ENCODE data around the gene ATP1B1.

DNA sequence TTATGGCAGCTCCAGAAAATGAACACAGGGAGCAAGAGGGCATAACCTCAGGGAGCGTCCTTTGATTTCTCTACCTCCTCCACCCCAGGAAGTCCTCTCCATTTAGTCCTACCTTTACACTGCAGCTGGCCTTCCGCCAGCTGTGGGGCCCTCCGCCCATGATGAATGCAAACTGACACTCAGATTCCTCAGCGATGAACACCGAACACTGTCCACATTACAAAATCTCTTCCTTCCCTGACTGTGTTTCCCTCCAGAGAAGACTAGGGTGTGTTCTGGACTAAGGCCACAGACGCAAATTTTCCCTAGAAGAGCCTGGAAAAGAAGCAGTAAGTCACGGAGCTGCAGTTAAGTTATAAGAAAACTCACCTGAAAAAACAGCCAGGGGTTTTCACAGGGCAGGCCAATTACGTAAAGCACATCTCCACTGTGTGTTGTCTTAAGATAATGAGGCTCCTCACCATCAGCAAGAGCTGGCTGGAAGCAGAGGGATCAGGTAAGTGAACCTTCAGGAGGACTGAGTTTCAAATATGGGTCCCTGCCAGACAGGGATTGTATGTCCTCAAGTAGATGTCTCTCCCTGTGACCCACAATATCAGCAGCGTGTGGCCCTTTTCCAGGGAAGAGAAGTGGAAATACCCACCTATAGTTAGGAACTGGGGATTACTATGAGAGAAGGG, 46.3 kb upstream of the ATP1B1 start:
- TF ChIP-seq, protein P1, sequence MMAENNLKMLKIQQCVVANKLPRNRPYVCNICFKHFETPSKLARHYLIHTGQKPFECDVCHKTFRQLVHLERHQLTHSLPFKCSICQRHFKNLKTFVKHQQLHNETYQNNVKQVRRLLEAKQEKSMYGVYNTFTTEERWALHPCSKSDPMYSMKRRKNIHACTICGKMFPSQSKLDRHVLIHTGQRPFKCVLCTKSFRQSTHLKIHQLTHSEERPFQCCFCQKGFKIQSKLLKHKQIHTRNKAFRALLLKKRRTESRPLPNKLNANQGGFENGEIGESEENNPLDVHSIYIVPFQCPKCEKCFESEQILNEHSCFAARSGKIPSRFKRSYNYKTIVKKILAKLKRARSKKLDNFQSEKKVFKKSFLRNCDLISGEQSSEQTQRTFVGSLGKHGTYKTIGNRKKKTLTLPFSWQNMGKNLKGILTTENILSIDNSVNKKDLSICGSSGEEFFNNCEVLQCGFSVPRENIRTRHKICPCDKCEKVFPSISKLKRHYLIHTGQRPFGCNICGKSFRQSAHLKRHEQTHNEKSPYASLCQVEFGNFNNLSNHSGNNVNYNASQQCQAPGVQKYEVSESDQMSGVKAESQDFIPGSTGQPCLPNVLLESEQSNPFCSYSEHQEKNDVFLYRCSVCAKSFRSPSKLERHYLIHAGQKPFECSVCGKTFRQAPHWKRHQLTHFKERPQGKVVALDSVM (CRISPR knock-in tag; IDR thresholded peaks at IDR 0.05): no peak
- no peak for TF ChIP-seq FIP1L1 (IDR thresholded peaks at IDR 0.05; ENCODE audit: borderline replicate concordance, insufficient read depth, low read depth, low read length)
- TF ChIP-seq NFYB (CRISPR knock-in tag; IDR thresholded peaks at IDR 0.05): no peak
